Body of pancreas (tissue), 4 donors: ENCODE measurements around the gene MAST4.

Source experiments
- POLR2A ChIP-seq, 3 donors: fragments of 450-650 bp; IDR thresholded peaks; one replicate each; pipeline ENCODE4 v1.6.1; 2016; ENCODE audit warnings: antibody characterized with exemption in 3 of 3, mild to moderate bottlenecking in 2 of 3
- TF ChIP-seq, protein P1 (sequence below), 7 experiments: fragments of 450-650 bp in 4 of 7; fragments of 200-600 bp in 3 of 7; sonication (generic) in 3 of 7; IDR thresholded peaks; one replicate each; pipeline ENCODE4 v1.5.1; 2016 to 2019; ENCODE audit warnings: antibody characterized with exemption in 7 of 7

DNA sequence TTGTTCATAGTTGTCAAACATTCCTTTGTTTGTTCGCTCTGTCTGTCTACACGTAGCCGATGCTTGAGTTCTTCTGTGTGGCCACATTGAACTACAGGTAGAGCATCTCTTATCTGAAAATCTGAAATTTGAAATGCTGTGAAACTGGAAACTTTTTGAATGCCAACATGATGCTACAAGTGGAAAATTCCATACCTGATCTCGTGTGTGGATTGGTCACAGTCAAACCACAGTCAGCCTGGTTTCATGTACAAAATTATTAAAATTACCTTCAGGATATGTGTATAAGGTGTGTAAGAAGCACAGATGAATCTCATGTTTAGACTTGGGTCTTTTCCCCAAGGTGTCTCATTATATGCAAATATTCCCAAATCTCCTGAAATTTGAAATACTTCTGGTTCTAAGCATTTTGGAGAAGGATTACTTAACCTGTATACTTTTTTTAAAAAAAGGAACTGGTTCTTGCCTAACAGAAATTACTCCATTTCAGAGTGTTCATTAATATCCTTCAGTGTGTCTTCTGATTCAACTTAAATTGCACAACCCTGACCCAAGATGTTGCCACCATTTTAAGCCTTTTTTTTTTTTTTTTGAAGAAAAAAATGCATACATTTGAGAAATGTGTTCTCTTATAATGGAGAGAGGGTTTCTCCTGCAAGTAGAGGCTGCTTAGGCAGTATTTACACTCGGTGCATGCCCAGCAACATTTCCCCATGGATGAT is 254.3 kb downstream of the MAST4 start:
- TF ChIP-seq, protein P1, sequence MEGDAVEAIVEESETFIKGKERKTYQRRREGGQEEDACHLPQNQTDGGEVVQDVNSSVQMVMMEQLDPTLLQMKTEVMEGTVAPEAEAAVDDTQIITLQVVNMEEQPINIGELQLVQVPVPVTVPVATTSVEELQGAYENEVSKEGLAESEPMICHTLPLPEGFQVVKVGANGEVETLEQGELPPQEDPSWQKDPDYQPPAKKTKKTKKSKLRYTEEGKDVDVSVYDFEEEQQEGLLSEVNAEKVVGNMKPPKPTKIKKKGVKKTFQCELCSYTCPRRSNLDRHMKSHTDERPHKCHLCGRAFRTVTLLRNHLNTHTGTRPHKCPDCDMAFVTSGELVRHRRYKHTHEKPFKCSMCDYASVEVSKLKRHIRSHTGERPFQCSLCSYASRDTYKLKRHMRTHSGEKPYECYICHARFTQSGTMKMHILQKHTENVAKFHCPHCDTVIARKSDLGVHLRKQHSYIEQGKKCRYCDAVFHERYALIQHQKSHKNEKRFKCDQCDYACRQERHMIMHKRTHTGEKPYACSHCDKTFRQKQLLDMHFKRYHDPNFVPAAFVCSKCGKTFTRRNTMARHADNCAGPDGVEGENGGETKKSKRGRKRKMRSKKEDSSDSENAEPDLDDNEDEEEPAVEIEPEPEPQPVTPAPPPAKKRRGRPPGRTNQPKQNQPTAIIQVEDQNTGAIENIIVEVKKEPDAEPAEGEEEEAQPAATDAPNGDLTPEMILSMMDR (IDR thresholded peaks at IDR 0.05) = no peak
- TF ChIP-seq POLR2A (IDR thresholded peaks at IDR 0.05) = no peak
